Smooth muscle cell (in vitro differentiated cells): ENCODE measurements around the gene MTERF2. TPM values are rescaled to one million over a fixed set of nuclear protein-coding genes. Genes with fewer than 3 reads are reported as not detected.
A peak's percentile ranks its signal among the peaks of the same experiment; 100 is the strongest.

Experiments used
- DNase-seq: peaks from one replicate; lab custom pipeline; 2025; ENCODE audit not compliant: unreplicated experiment; lab: John Stamatoyannopoulos, UW
- H2AFZ ChIP-seq: fragments of 200-600 bp; sonication (generic); 2 replicates; pipeline ENCODE4 v1.6.0; 2016; ENCODE audit warnings: antibody characterized with exemption, low read depth, mild to moderate bottlenecking
- H3F3A ChIP-seq: fragments of 200-600 bp; sonication (generic); 2 replicates; pipeline ENCODE4 v1.6.0; 2017; ENCODE audit warnings: antibody characterized with exemption, low read depth
- H3K27ac ChIP-seq: fragments of 200-600 bp; sonication (generic); 2 replicates; pipeline ENCODE4 v1.5.1; 2016; ENCODE audit warnings: low read depth, mild to moderate bottlenecking
- H3K27me3 ChIP-seq: fragments of 200-600 bp; sonication (generic); 2 replicates; pipeline ENCODE4 v1.6.1; 2016; ENCODE audit warnings: low read depth, mild to moderate bottlenecking
- H3K36me3 ChIP-seq: fragments of 200-600 bp; sonication (generic); 2 replicates; pipeline ENCODE4 v1.5.1; 2016; ENCODE audit warnings: low read depth
- H3K4me1 ChIP-seq: fragments of 200-600 bp; sonication (generic); 2 replicates; pipeline ENCODE4 v1.5.1; 2016; ENCODE audit warnings: low read depth
- H3K4me2 ChIP-seq: fragments of 200-600 bp; sonication (generic); 2 replicates; pipeline ENCODE4 v1.6.0; 2016; ENCODE audit warnings: mild to moderate bottlenecking
- H3K4me3 ChIP-seq: fragments of 200-600 bp; sonication (generic); 2 replicates; pipeline ENCODE4 v1.5.1; 2016; ENCODE audit warnings: mild to moderate bottlenecking
- H3K79me2 ChIP-seq: fragments of 200-600 bp; sonication (generic); 2 replicates; pipeline ENCODE4 v1.6.0; 2016; ENCODE audit warnings: low read depth, mild to moderate bottlenecking
- H3K9ac ChIP-seq: fragments of 200-600 bp; sonication (generic); 2 replicates; pipeline ENCODE4 v1.6.0; 2016; ENCODE audit warnings: low read depth
- H3K9me3 ChIP-seq: fragments of 200-600 bp; sonication (generic); replicated peaks from 2 replicates; pipeline ENCODE4 v1.5.1; 2016; ENCODE audit warnings: low read depth
- H4K20me1 ChIP-seq: fragments of 200-600 bp; sonication (generic); 2 replicates; pipeline ENCODE4 v1.6.0; 2016; ENCODE audit warnings: low read depth
- CTCF ChIP-seq: fragments of 200-600 bp; sonication (generic); IDR thresholded peaks from 2 replicates; pipeline ENCODE4 v1.5.1; 2017; ENCODE audit warnings: borderline replicate concordance, mild to moderate bottlenecking, antibody characterized with exemption; ENCODE audit not compliant: insufficient read depth, poor library complexity, severe bottlenecking
- WGBS: methylation state at CpG from one replicate; pipeline ENCODE4 v1.1.7; 2016; ENCODE audit warnings: low lambda C conversion rate; 5-methylcytosine and 5-hydroxymethylcytosine counted together
- polyA plus RNA-seq: library from polyadenylated mRNA; unstranded; fragments of >200 nt; fragmentation: Nextera tagmentation; extraction: Ambion mirVana; gene quantifications from 2 replicates; pipeline ENCODE4 v1.2.1, GENCODE V29; 2016
- total RNA-seq: library from RNA; depleted of rRNA; stranded (reverse); fragments of >200 nt; gene quantifications from 2 replicates; pipeline ENCODE4 v1.2.3, GENCODE V29; 2014

Gene MTERF2
- total and polyA plus RNA-seq, 2 experiments from 2014 or later = 2.8 to 5.0 TPM

- TF ChIP-seq CTCF = no peak
- H3K27me3 ChIP-seq = no peaks in the 10 kb centered on the region
- peaks cover 16% of the 10 kb centered on the region for H3K36me3 ChIP-seq
- no peak overlapping the region for H3K4me3 ChIP-seq
- no peak for DNase-seq
- peak overlapping the region; percentile 51 for H3K27ac ChIP-seq
- no peak overlapping the region for H3K4me2 ChIP-seq
- no peaks in the 10 kb centered on the region for H3K9me3 ChIP-seq
- peaks cover 99% of the 10 kb centered on the region for H4K20me1 ChIP-seq
- no peak overlapping the region for H2AFZ ChIP-seq
- H3K79me2 ChIP-seq = peaks cover 30% of the 10 kb centered on the region
- peaks cover 50% of the 10 kb centered on the region for H3F3A ChIP-seq
- WGBS = 81% methylated on average over 8 of the region's 8 CpGs
- no peaks in the 10 kb centered on the region for H3K4me1 ChIP-seq
- no peak overlapping the region for H3K9ac ChIP-seq
Measured at GRCh38 chr12:106975098-106975497, 11.8 kb downstream of the MTERF2 start.

GRCh38 chr12:106974511-106974910 is 12.4 kb downstream of the MTERF2 start:
- no peak overlapping the region for H3K4me2 ChIP-seq
- peaks cover 36% of the 10 kb centered on the region for H3K79me2 ChIP-seq
- no peak overlapping the region for H2AFZ ChIP-seq
- WGBS = 91% methylated on average over 3 of the region's 3 CpGs
- H3K4me3 ChIP-seq = no peak overlapping the region
- DNase-seq = no peak
- peak overlapping the region; percentile 30 for H3K27ac ChIP-seq
- H3F3A ChIP-seq = peaks cover 50% of the 10 kb centered on the region
- peaks cover 16% of the 10 kb centered on the region for H3K36me3 ChIP-seq
- no peaks in the 10 kb centered on the region for H3K27me3 ChIP-seq
- H3K9ac ChIP-seq = no peak overlapping the region
- no peak for TF ChIP-seq CTCF
- H3K4me1 ChIP-seq = no peaks in the 10 kb centered on the region
- no peaks in the 10 kb centered on the region for H3K9me3 ChIP-seq
- peaks cover 99% of the 10 kb centered on the region for H4K20me1 ChIP-seq

- no peak for TF ChIP-seq CTCF
- no peak overlapping the region for H3K27ac ChIP-seq
- H3K79me2 ChIP-seq = peaks cover 46% of the 10 kb centered on the region
- H3K4me2 ChIP-seq = no peak overlapping the region
- peaks cover 100% of the 10 kb centered on the region for H4K20me1 ChIP-seq
- peaks cover 49% of the 10 kb centered on the region for H3F3A ChIP-seq
- DNase-seq = no peak
- no peak overlapping the region for H2AFZ ChIP-seq
- H3K9ac ChIP-seq = no peak overlapping the region
- no peaks in the 10 kb centered on the region for H3K9me3 ChIP-seq
- H3K36me3 ChIP-seq = peaks cover 20% of the 10 kb centered on the region
- H3K27me3 ChIP-seq = no peaks in the 10 kb centered on the region
- no peaks in the 10 kb centered on the region for H3K4me1 ChIP-seq
- H3K4me3 ChIP-seq = no peak overlapping the region
Measured at GRCh38 chr12:106973545-106973944, 13.4 kb downstream of the MTERF2 start.

GRCh38 chr12:106971065-106971464 is 15.9 kb downstream of the MTERF2 start:
- Histone ChIP-seq H3K4me1 (no peaks in the 10 kb centered on the region), H3K9me3 (no peaks in the 10 kb centered on the region), H3K9ac (no peak overlapping the region), H3K79me2 (peaks cover 71% of the 10 kb centered on the region), H2AFZ (no peak overlapping the region), H3K36me3 (peaks cover 20% of the 10 kb centered on the region), H4K20me1 (peaks cover 100% of the 10 kb centered on the region), H3K27me3 (no peaks in the 10 kb centered on the region), H3K4me3 (no peak overlapping the region), H3K27ac (no peak overlapping the region), H3K4me2 (no peak overlapping the region), H3F3A (peaks cover 28% of the 10 kb centered on the region)
- TF ChIP-seq CTCF = no peak
- no peak for DNase-seq
- WGBS = 96% methylated on average over 2 of the region's 2 CpGs
